PC-9 (cell line): ENCODE measurements around the gene SMARCA5. TPM values are rescaled to one million over a fixed set of nuclear protein-coding genes. Genes with fewer than 3 reads are reported as not detected.

Experiments
- BruUV-seq: library from RNA; stranded (reverse); fragments of 400-500 nt; replicated peaks from 2 replicates; lab custom pipeline; 2021; lab: Mats Ljungman, UMichigan
- CTCF ChIA-PET: fragments of 300-600 bp; sonication (Branson Sonifier 250); formaldehyde crosslinking; loops from one replicate; lab custom pipeline; 2022; ENCODE audit warnings: antibody characterized with exemption; lab: Charles Lee
- POLR2A ChIA-PET: fragments of 300-600 bp; sonication (Branson Sonifier 250); formaldehyde crosslinking; loops from one replicate; lab custom pipeline; 2022; ENCODE audit warnings: antibody characterized with exemption; ENCODE audit not compliant: unreplicated experiment; lab: Charles Lee
- DNase-seq, 2 experiments: peaks; one replicate each; pipeline versions ENCODE4 v3.0.0 to v3.0.0-alpha.2; 2015 to 2022; ENCODE audit warnings: mixed read lengths in 1 of 2
- H2AFZ ChIP-seq: fragments of 200-600 bp; sonication (generic); 2 replicates; pipeline ENCODE4 v1.8.1; 2017; ENCODE audit warnings: antibody characterized with exemption
- H3F3A ChIP-seq: fragments of 200-600 bp; sonication (generic); 2 replicates; pipeline ENCODE4 v1.8.1; 2017; ENCODE audit warnings: antibody characterized with exemption, mild to moderate bottlenecking, low read depth; ENCODE audit not compliant: insufficient read depth
- H3K27ac ChIP-seq: fragments of 200-600 bp; sonication (generic); 2 replicates; pipeline ENCODE4 v1.6.1; 2016; ENCODE audit warnings: mixed run types
- H3K27me3 ChIP-seq: fragments of 200-600 bp; sonication (generic); 2 replicates; pipeline ENCODE4 v1.6.1; 2016; ENCODE audit warnings: low read depth, mixed run types; ENCODE audit not compliant: insufficient read depth
- H3K36me3 ChIP-seq: fragments of 200-600 bp; sonication (generic); 2 replicates; pipeline ENCODE4 v1.6.1; 2016; ENCODE audit warnings: low read depth, mixed run types
- H3K4me1 ChIP-seq: fragments of 200-600 bp; sonication (generic); replicated peaks from 2 replicates; pipeline ENCODE4 v1.6.1; 2016; ENCODE audit warnings: mixed run types; ENCODE audit not compliant: insufficient read depth
- H3K4me2 ChIP-seq: fragments of 200-600 bp; sonication (generic); 2 replicates; pipeline ENCODE4 v1.6.1; 2017; ENCODE audit warnings: mixed run types
- H3K4me3 ChIP-seq: fragments of 200-600 bp; sonication (generic); 2 replicates; pipeline ENCODE4 v1.6.1; 2016; ENCODE audit warnings: mixed run types
- H3K79me2 ChIP-seq: fragments of 200-600 bp; sonication (generic); 2 replicates; pipeline ENCODE4 v1.6.1; 2017; ENCODE audit warnings: low read depth, mixed run types
- H3K9me2 ChIP-seq: fragments of 200-600 bp; sonication (generic); 2 replicates; pipeline ENCODE4 v1.8.1; 2017; ENCODE audit warnings: mild to moderate bottlenecking; ENCODE audit not compliant: insufficient read depth
- H3K9me3 ChIP-seq: fragments of 200-600 bp; sonication (generic); 2 replicates; pipeline ENCODE4 v1.8.1; 2016; ENCODE audit warnings: low read depth; ENCODE audit not compliant: insufficient read depth
- H4K20me1 ChIP-seq: fragments of 200-600 bp; sonication (generic); 2 replicates; pipeline ENCODE4 v1.8.1; 2017; ENCODE audit not compliant: insufficient read depth
- EZH2 ChIP-seq: fragments of 200-600 bp; sonication (generic); IDR thresholded peaks from 2 replicates; pipeline ENCODE4 v1.8.0; 2017; ENCODE audit warnings: antibody characterized with exemption, low read depth
- intact Hi-C: fragments of 100-400 bp; cut with micrococcal nuclease; formaldehyde crosslinking; loops from one replicate; pipeline ENCODE4 v1.10.0; 2022; ENCODE audit not compliant: unreplicated experiment
- total RNA-seq: library from RNA; stranded (reverse); gene quantifications from 2 replicates; pipeline ENCODE4 v1.2.3, GENCODE V29; 2021
- TF ChIP-seq, protein P1 (sequence below): fragments of 200-600 bp; sonication (generic); conservative IDR thresholded peaks from 2 replicates; pipeline ENCODE4 v1.6.1; 2017; ENCODE audit warnings: mixed run types, antibody characterized with exemption, mild to moderate bottlenecking, moderate library complexity

SMARCA5 gene
- total RNA-seq, 1 experiment from 2014 or later: 40.5 TPM

GRCh38 chr4:143486314-143486713 lies 27.2 kb upstream of the SMARCA5 start:
- intact Hi-C loops: no loop called here
- CTCF ChIA-PET: no interaction called here

DNA sequence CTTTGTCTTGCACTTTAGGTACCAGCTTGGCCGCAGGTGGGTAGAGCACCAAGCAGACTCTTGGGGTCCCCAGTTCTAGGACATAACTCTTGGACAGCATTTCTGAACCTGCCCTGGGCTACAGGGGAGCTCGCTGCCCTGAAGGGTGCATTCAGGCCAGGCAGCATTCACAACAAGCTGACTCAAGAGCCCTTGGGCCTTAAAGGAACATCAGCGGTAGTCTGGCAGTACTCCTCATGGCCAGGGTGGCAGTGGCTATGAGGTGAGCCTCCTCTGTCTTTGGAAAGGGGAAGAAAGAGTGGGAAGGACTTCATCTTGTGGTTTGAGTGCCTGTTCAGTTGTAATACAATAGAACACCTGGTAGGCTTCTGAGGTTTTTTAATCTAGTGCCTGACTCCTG lies 24.8 kb upstream of the SMARCA5 start:
- Histone ChIP-seq H3K27me3 (no peaks in the 10 kb centered on the region), H3F3A (no peaks in the 10 kb centered on the region), H3K36me3 (no peaks in the 10 kb centered on the region), H3K9me2 (no peaks in the 10 kb centered on the region; the same call in 1 of the 2 replicates), H4K20me1 (no peaks in the 10 kb centered on the region), H3K4me2 (no peak overlapping the region), H3K27ac (no peak overlapping the region), H3K4me3 (no peak overlapping the region), H2AFZ (no peak overlapping the region), H3K79me2 (no peaks in the 10 kb centered on the region), H3K4me1 (no peaks in the 10 kb centered on the region; the same call in 1 of the 2 replicates), H3K9me3 (no peaks in the 10 kb centered on the region)
- no TSS peak for BruUV-seq
- ChIA-PET POLR2A (no interaction called here), CTCF (no interaction called here)
- TF ChIP-seq, protein P1, sequence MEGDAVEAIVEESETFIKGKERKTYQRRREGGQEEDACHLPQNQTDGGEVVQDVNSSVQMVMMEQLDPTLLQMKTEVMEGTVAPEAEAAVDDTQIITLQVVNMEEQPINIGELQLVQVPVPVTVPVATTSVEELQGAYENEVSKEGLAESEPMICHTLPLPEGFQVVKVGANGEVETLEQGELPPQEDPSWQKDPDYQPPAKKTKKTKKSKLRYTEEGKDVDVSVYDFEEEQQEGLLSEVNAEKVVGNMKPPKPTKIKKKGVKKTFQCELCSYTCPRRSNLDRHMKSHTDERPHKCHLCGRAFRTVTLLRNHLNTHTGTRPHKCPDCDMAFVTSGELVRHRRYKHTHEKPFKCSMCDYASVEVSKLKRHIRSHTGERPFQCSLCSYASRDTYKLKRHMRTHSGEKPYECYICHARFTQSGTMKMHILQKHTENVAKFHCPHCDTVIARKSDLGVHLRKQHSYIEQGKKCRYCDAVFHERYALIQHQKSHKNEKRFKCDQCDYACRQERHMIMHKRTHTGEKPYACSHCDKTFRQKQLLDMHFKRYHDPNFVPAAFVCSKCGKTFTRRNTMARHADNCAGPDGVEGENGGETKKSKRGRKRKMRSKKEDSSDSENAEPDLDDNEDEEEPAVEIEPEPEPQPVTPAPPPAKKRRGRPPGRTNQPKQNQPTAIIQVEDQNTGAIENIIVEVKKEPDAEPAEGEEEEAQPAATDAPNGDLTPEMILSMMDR: no peak
- no peak for TF ChIP-seq EZH2
- intact Hi-C loops: no loop called here
- DNase-seq: peak; percentile 37 to 64

More at GRCh38 chr4:143486314-143486713, 27.2 kb upstream of the SMARCA5 start:
- H3K4me1 ChIP-seq: no peaks in the 10 kb centered on the region; the same call in 1 of the 2 replicates
- H4K20me1 ChIP-seq: no peaks in the 10 kb centered on the region
- no peaks in the 10 kb centered on the region for H3K36me3 ChIP-seq
- no peak overlapping the region for H3K4me2 ChIP-seq
- POLR2A ChIA-PET: no interaction called here
- no peak overlapping the region for H3K4me3 ChIP-seq
- no peak for DNase-seq
- H3K9me2 ChIP-seq: no peaks in the 10 kb centered on the region
- no peaks in the 10 kb centered on the region for H3K27me3 ChIP-seq
- H2AFZ ChIP-seq: no peak overlapping the region
- H3K9me3 ChIP-seq: no peaks in the 10 kb centered on the region
- no peaks in the 10 kb centered on the region for H3F3A ChIP-seq
- BruUV-seq: no TSS peak
- H3K79me2 ChIP-seq: no peaks in the 10 kb centered on the region
- TF ChIP-seq EZH2: no peak
- TF ChIP-seq, protein P1: no peak
- no peak overlapping the region for H3K27ac ChIP-seq

- no TSS peak for BruUV-seq
- Histone ChIP-seq H3K79me2 (no peaks in the 10 kb centered on the region), H3K27ac (no peak overlapping the region), H3K4me2 (no peak overlapping the region), H3K36me3 (no peaks in the 10 kb centered on the region), H3K9me3 (no peaks in the 10 kb centered on the region), H2AFZ (no peak overlapping the region), H3K27me3 (no peaks in the 10 kb centered on the region), H4K20me1 (no peaks in the 10 kb centered on the region), H3K4me1 (no peaks in the 10 kb centered on the region; the same call in 1 of the 2 replicates), H3F3A (no peaks in the 10 kb centered on the region), H3K4me3 (no peak overlapping the region), H3K9me2 (no peaks in the 10 kb centered on the region; the same call in 1 of the 2 replicates)
- POLR2A ChIA-PET: no interaction called here
- no peak for TF ChIP-seq EZH2
- TF ChIP-seq, protein P1: no peak
- peak in 1 of 2 experiments; percentile 35 for DNase-seq
- CTCF ChIA-PET: no interaction called here
- intact Hi-C loops: no loop called here
Measured at GRCh38 chr4:143489106-143489505, 24.4 kb upstream of the SMARCA5 start.
